ENCODE results near the gene ARFGAP2. TPM values are rescaled to one million over a fixed set of nuclear protein-coding genes. Genes with fewer than 3 reads are reported as not detected.

ARFGAP2 gene
- total and polyA plus RNA-seq, 9 of the 15 experiments (the other 6 are each of a cell fraction or from before 2014, with no cell fraction given): 29.1 to 140 (median 90.1) TPM

DNA sequence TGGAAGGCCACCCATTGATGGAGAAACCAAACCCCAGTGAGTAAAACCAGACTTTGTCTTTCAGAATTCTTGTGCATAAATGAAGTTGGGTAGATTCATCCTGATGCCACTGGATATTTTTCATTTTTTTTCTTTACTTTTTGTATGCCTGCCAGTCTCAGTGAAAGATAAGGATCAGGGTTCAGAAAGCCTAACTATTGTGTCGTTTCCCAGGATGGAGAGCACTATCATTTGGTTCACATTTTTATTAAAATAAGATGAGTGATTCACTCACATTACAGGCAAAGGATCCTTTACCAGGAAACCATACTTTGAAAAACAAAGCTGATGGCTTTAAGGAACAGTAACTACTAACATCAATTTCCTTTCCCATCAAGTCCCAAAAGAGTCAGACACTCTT, 52.0 kb downstream of the ARFGAP2 start:
- Histone ChIP-seq H3K9me3 (replicated peaks; ENCODE audit: control insufficient read depth, insufficient read depth, low read depth, low read length) (no peaks in the 10 kb centered on the region), H3K27me3 (ENCODE audit: control insufficient read depth in 2 of 2, insufficient read depth in 2 of 2, low read length in 2 of 2) (no peaks in the 10 kb centered on the region), H4K20me1 (replicated peaks; ENCODE audit: control insufficient read depth, insufficient read depth, low read length) (no peaks in the 10 kb centered on the region), H3K4me2 (ENCODE audit: insufficient read depth, low read length) (no peak overlapping the region), H2AFZ (ENCODE audit: low read depth, low read length) (no peak overlapping the region), H3K36me3 (ENCODE audit: control insufficient read depth, insufficient read depth, low read length) (no peaks in the 10 kb centered on the region), H3K9me1 (ENCODE audit: control insufficient read depth, insufficient read depth, low read length) (no peaks in the 10 kb centered on the region), H3K27ac (ENCODE audit: extremely low read depth, low read depth, low read length) (no peak overlapping the region), H3K4me1 (replicated peaks in 1 of 2; ENCODE audit: control insufficient read depth in 2 of 2, insufficient read depth in 2 of 2, low read length in 2 of 2) (peaks cover 0 to 4% of the 10 kb centered on the region in 2 experiments; a peak in 2 of 5 replicates), H3K4me3 (no peak overlapping the region), H3K79me2 (ENCODE audit: control insufficient read depth, insufficient read depth, low read length) (no peaks in the 10 kb centered on the region), H3K9ac (ENCODE audit: insufficient read depth in 1 of 2, low read depth in 2 of 2, low read length in 2 of 2) (no peak overlapping the region)
- intact Hi-C loops (cut with micrococcal nuclease) (no loop called here), in situ Hi-C loops (cut with MboI) (no loop called here)
- BruUV-seq (replicated peaks): no TSS peak
- WGBS (ENCODE audit: insufficient coverage, low coverage, missing lambda C conversion rate): 15% methylated on average over 1 of the region's 1 CpG
- POLR2A ChIA-PET: no interaction called here
- DNase-seq (ENCODE audit: extremely low read depth in 1 of 4, low spot score in 3 of 4): no peak
- no peak for ATAC-seq
- CTCF ChIA-PET (ENCODE audit: low intra/inter-chr PET ratio): no interaction called here
- FAIRE-seq: no peak
- TF ChIP-seq TCF3 (CRISPR knock-in tag; IDR thresholded peaks at IDR 0.05) (no peak), HMBOX1 (IDR thresholded peaks at IDR 0.05) (no peak), ZMIZ1 (IDR thresholded peaks at IDR 0.05; ENCODE audit: low read depth in 2 of 2, low read length in 2 of 2) (no peak), CBX1 (IDR thresholded peaks at IDR 0.05; ENCODE audit: low read depth) (no peak), ARID1B (IDR thresholded peaks at IDR 0.05) (no peak), PHB2 (IDR thresholded peaks at IDR 0.05; ENCODE audit: low read depth) (no peak), ZC3H11A (IDR thresholded peaks at IDR 0.05; ENCODE audit: low read depth, low read length) (no peak), BRF2 (IDR thresholded peaks at IDR 0.05; ENCODE audit: borderline replicate concordance, insufficient read depth, insufficient read length) (no peak), ZHX1 (conservative IDR thresholded peaks at IDR 0.05; ENCODE audit: low read length) (no peak)
